ENCODE results near the gene ZNF605.
"Not testable (repeated sequence)": the region's sequence is repeated elsewhere in the genome, so short reads cannot be mapped to it uniquely, and the experiment has no call there.

The ZNF605 gene

DNA sequence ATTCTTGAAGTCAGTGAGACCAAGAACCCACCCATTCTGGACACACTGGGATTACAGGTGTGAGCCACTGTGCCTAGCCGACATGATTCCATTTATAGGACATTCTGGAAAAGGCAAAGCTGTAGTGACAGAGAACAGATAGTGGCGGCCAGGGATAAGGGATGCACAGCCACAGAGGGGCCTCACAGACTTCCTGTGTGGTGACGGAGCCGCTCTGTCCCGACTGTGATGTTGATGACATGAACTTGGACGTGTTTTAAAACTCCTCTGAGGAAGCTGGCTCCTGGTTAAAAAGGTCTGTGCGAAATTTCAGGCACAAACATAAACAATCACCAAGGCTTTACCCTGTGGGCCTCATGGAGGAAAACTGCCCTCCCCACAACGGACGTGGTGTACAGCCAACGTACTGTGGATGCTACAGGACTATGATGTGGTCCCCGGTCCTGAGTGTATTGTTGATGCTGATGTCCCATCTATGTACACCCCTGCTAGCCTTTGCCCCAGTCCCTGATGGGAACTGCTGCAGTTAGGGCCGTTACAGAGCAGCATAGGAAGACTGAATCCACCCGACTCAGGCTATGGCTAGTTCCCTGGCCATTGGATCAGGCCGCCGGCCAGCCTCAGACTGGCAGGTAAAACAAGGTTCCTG is 15.9 kb downstream of the ZNF605 start:
- no peak overlapping the region for H3K4me3 ChIP-seq (replicated peaks; ENCODE audit: insufficient read depth, low read length)

GRCh38 chr12:132938807-132939206 is 17.3 kb downstream of the ZNF605 start:
- not testable (repeated sequence) for H3K27me3 ChIP-seq (ENCODE audit: insufficient read depth, poor library complexity, severe bottlenecking); H3K27ac ChIP-seq (replicated peaks); H3K4me3 ChIP-seq (replicated peaks; ENCODE audit: insufficient read depth, low read length); DNase-seq (ENCODE audit: low read depth in 1 of 2, low spot score in 1 of 2)

More for the DNA sequence above, 15.9 kb downstream of the ZNF605 start:
- H3K27ac ChIP-seq (replicated peaks), result no peak overlapping the region
- H3K27me3 ChIP-seq (ENCODE audit: insufficient read depth, poor library complexity, severe bottlenecking), result no peaks in the 10 kb centered on the region
- no peak for TF ChIP-seq REST (IDR thresholded peaks at IDR 0.05; ENCODE audit: insufficient replicate concordance, low read depth)
- TF ChIP-seq SPI1 (IDR thresholded peaks at IDR 0.05; ENCODE audit: borderline replicate concordance, low read depth), result no peak
- TF ChIP-seq GABPA (IDR thresholded peaks at IDR 0.05; ENCODE audit: low read depth), result no peak
- TF ChIP-seq, protein P1, sequence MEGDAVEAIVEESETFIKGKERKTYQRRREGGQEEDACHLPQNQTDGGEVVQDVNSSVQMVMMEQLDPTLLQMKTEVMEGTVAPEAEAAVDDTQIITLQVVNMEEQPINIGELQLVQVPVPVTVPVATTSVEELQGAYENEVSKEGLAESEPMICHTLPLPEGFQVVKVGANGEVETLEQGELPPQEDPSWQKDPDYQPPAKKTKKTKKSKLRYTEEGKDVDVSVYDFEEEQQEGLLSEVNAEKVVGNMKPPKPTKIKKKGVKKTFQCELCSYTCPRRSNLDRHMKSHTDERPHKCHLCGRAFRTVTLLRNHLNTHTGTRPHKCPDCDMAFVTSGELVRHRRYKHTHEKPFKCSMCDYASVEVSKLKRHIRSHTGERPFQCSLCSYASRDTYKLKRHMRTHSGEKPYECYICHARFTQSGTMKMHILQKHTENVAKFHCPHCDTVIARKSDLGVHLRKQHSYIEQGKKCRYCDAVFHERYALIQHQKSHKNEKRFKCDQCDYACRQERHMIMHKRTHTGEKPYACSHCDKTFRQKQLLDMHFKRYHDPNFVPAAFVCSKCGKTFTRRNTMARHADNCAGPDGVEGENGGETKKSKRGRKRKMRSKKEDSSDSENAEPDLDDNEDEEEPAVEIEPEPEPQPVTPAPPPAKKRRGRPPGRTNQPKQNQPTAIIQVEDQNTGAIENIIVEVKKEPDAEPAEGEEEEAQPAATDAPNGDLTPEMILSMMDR (IDR thresholded peaks at IDR 0.05; ENCODE audit: insufficient read depth, low read length), result no peak
- no peak for TF ChIP-seq POLR2AphosphoS5 (IDR thresholded peaks at IDR 0.05; ENCODE audit: low read depth)
- no peak for DNase-seq (ENCODE audit: low read depth in 1 of 2, low spot score in 1 of 2)

- H3K4me3 ChIP-seq (replicated peaks; ENCODE audit: insufficient read depth, low read length), result no peak overlapping the region
- H3K27ac ChIP-seq (replicated peaks), result no peak overlapping the region
- no peaks in the 10 kb centered on the region for H3K27me3 ChIP-seq (ENCODE audit: insufficient read depth, poor library complexity, severe bottlenecking)
- DNase-seq (ENCODE audit: low read depth in 1 of 2, low spot score in 1 of 2), result no peak
- TF ChIP-seq REST (IDR thresholded peaks at IDR 0.05; ENCODE audit: insufficient replicate concordance, low read depth), result no peak
- no peak for TF ChIP-seq GABPA (IDR thresholded peaks at IDR 0.05; ENCODE audit: low read depth)
- TF ChIP-seq POLR2AphosphoS5 (IDR thresholded peaks at IDR 0.05; ENCODE audit: low read depth), result no peak
- TF ChIP-seq SPI1 (IDR thresholded peaks at IDR 0.05; ENCODE audit: borderline replicate concordance, low read depth), result no peak
- TF ChIP-seq, protein P1 (IDR thresholded peaks at IDR 0.05; ENCODE audit: insufficient read depth, low read length), result no peak
Observed at GRCh38 chr12:132937476-132937875, 18.6 kb downstream of the ZNF605 start.

DNA sequence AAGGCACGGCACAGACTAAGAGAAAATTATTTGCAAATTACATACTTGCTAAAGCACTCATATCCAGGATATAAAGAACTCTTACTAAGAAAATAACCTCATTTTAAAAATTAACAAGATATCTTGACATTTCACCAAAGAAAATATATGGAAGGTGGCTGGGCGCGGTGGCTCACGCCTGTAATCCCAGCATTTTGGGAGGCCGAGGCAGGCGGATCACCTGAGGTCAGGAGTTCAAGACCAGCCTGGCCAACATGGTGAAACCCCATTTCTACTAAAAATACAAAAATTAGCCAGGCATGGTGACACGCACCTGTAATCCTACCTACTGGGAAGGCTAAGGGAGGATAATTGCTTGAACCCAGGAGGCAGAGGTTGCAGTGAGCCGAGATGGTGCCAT is 19.2 kb downstream of the ZNF605 start:
- not testable (repeated sequence) for H3K27me3 ChIP-seq (ENCODE audit: insufficient read depth, poor library complexity, severe bottlenecking); H3K27ac ChIP-seq (replicated peaks); H3K4me3 ChIP-seq (replicated peaks; ENCODE audit: insufficient read depth, low read length); DNase-seq (ENCODE audit: low read depth in 1 of 2, low spot score in 1 of 2)

- TF ChIP-seq REST (IDR thresholded peaks at IDR 0.05; ENCODE audit: insufficient replicate concordance, low read depth) (no peak), SPI1 (IDR thresholded peaks at IDR 0.05; ENCODE audit: borderline replicate concordance, low read depth) (no peak), POLR2AphosphoS5 (IDR thresholded peaks at IDR 0.05; ENCODE audit: low read depth) (no peak), GABPA (IDR thresholded peaks at IDR 0.05; ENCODE audit: low read depth) (no peak)
- TF ChIP-seq, protein P1 (IDR thresholded peaks at IDR 0.05; ENCODE audit: insufficient read depth, low read length), result no peak
- Histone ChIP-seq H3K27ac (replicated peaks) (no peak overlapping the region), H3K27me3 (ENCODE audit: insufficient read depth, poor library complexity, severe bottlenecking) (no peaks in the 10 kb centered on the region), H3K4me3 (replicated peaks; ENCODE audit: insufficient read depth, low read length) (no peak overlapping the region)
- DNase-seq (ENCODE audit: low read depth in 1 of 2, low spot score in 1 of 2), result no peak
Observed at GRCh38 chr12:132936163-132936562, 19.9 kb downstream of the ZNF605 start.

All from HL-60 (cell line).